ENCODE results near the gene P2RX3. TPM values are rescaled to one million over a fixed set of nuclear protein-coding genes. Genes with fewer than 3 reads are reported as not detected.

P2RX3 gene
- total and polyA plus RNA-seq, 2 experiments from 2014 or later: 0.15 to 0.35 TPM

GRCh38 chr11:57343825-57344224 is 5.7 kb downstream of the P2RX3 start:
- no peak overlapping the region for H3K4me3 ChIP-seq
- ATAC-seq: no peak
- no peaks in the 10 kb centered on the region for H3K36me3 ChIP-seq (ENCODE audit: insufficient read depth)
- no peak for DNase-seq (ENCODE audit: low spot score)
- H3K27ac ChIP-seq (ENCODE audit: low read depth): no peak overlapping the region
- Mint-ChIP-seq H3K4me3 (no peak overlapping the region), H3K27me3 (ENCODE audit: insufficient read depth, low read depth, poor library complexity) (peaks cover 22% of the 10 kb centered on the region), H3K27ac (no peak overlapping the region), H3K36me3 (ENCODE audit: low read depth) (no peaks in the 10 kb centered on the region; the same call in 2 of the 3 replicates), H3K4me1 (peaks cover 51% of the 10 kb centered on the region), H3K9me3 (no peaks in the 10 kb centered on the region)
- peaks cover 43% of the 10 kb centered on the region for H3K4me1 ChIP-seq (ENCODE audit: insufficient read depth)
- TF ChIP-seq ETS1 (IDR thresholded peaks at IDR 0.05): no peak
- no peak for TF ChIP-seq CREB1 (CRISPR knock-in tag; IDR thresholded peaks at IDR 0.05; ENCODE audit: low read depth)
- no peak for TF ChIP-seq JUNB (IDR thresholded peaks at IDR 0.05; ENCODE audit: unreplicated experiment)
- TF ChIP-seq REST (IDR thresholded peaks at IDR 0.05; ENCODE audit: unreplicated experiment): no peak
- no peak for TF ChIP-seq CTCF (conservative IDR thresholded peaks at IDR 0.05; ENCODE audit: low read depth in 2 of 2)
- TF ChIP-seq EZH2phosphoT487 (IDR thresholded peaks at IDR 0.05; ENCODE audit: unreplicated experiment): no peak
- TF ChIP-seq ZNF114 (CRISPR knock-in tag; IDR thresholded peaks at IDR 0.05): no peak
- TF ChIP-seq POLR2AphosphoS5 (IDR thresholded peaks at IDR 0.05; ENCODE audit: low read depth): no peak
- TF ChIP-seq ZNF462 (CRISPR knock-in tag; IDR thresholded peaks at IDR 0.05): no peak
- no peak for TF ChIP-seq STAT1 (IDR thresholded peaks at IDR 0.05; ENCODE audit: unreplicated experiment)
- no peak for TF ChIP-seq NANOG (IDR thresholded peaks at IDR 0.05; ENCODE audit: borderline replicate concordance)
- TF ChIP-seq ZNF331 (CRISPR knock-in tag; IDR thresholded peaks at IDR 0.05; ENCODE audit: low read depth): no peak
- no peak for TF ChIP-seq EZH2 (IDR thresholded peaks at IDR 0.05; ENCODE audit: low read depth, unreplicated experiment)
- no peaks in the 10 kb centered on the region for H3K9me2 ChIP-seq (ENCODE audit: insufficient read depth)
- H2AFZ ChIP-seq: peak overlapping the region; percentile 72
- peaks cover 8% of the 10 kb centered on the region; the same call in 1 of the 2 replicates for H3K27me3 ChIP-seq (ENCODE audit: insufficient read depth)
- H3K79me2 ChIP-seq (replicated peaks; ENCODE audit: insufficient read depth): no peaks in the 10 kb centered on the region
- H3K4me2 ChIP-seq: peak overlapping the region; percentile 27; the same call in 1 of the 2 replicates
- 0 out of 2 replicates have a peak, but pooled peaks cover 3% of the 10 kb centered on the region for H3F3A ChIP-seq (replicated peaks; ENCODE audit: low read depth)
- H4K20me1 ChIP-seq (replicated peaks; ENCODE audit: insufficient read depth): no peaks in the 10 kb centered on the region
